ENCODE measurements around the gene SF3B3.
"Not testable (repeated sequence)": the region's sequence is repeated elsewhere in the genome, so short reads cannot be mapped to it uniquely, and the experiment has no call there.

SF3B3 gene

DNA sequence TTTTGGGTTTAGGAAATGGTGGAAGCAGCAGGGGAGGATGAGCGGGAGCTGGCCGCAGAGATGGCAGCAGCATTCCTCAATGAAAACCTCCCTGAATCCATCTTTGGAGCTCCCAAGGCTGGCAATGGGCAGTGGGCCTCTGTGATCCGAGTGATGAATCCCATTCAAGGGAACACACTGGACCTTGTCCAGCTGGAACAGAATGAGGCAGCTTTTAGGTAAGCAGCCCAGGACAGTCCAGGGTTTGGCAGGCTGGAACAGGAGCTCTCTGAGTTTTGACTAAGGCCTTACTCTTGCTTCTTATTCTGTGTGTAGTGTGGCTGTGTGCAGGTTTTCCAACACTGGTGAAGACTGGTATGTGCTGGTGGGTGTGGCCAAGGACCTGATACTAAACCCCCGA lies 41.4 kb downstream of the SF3B3 start:
- DNase-seq (ENCODE audit: low read depth, low spot score), result no peak

- DNase-seq (ENCODE audit: low read depth, low spot score), result no peak
Observed at GRCh38 chr16:70568601-70569237, 45.1 kb downstream of the SF3B3 start.

DNA sequence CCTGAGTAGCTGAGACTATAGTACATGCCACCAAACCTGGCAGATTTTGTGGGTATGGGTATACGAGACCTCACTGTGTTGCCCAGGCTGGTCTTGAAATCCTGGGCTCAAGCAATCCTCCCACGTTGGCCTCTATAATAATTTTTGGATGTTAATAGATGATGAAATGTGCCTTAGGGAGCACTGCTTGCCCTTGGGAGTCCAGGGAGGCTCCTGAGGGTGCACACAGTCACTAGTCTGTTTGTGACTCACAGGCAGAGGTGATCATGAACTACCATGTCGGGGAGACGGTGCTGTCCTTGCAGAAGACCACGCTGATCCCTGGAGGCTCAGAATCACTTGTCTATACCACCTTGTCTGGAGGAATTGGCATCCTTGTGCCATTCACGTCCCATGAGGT lies 46.1 kb downstream of the SF3B3 start:
- no peak for DNase-seq (ENCODE audit: low read depth, low spot score)

DNA sequence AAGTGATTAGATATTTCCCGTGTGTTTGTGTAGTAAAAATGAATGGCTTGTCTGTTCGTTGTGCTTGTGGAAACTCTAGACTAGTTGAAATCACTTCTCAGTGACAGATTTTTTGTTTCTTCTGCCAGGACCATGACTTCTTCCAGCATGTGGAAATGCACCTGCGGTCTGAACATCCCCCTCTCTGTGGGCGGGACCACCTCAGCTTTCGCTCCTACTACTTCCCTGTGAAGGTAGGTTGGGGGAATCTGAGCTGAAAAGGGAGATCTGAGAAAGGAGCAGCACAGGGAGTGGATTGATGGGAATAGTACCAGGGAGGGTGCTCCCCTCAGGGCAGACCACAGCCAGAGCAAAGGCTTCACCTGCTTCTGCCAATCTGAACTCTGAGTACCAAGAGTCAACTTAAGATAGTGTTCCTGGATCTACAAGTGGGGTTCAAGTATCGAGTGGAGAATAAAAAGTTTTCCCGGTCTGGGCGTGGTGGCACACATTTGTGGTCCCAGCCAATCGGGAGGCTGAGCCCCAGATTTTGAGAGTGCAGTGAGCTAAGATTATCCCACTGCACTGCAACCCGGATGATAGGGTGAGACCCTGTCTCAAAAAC lies 47.5 kb downstream of the SF3B3 start:
- no peak for DNase-seq (ENCODE audit: low read depth, low spot score)

GRCh38 chr16:70571623-70572022 lies 48.0 kb downstream of the SF3B3 start:
- no peak for DNase-seq (ENCODE audit: low read depth, low spot score)

GRCh38 chr16:70572050-70572925 lies 48.7 kb downstream of the SF3B3 start:
- no peak for DNase-seq (ENCODE audit: low read depth, low spot score)

DNA sequence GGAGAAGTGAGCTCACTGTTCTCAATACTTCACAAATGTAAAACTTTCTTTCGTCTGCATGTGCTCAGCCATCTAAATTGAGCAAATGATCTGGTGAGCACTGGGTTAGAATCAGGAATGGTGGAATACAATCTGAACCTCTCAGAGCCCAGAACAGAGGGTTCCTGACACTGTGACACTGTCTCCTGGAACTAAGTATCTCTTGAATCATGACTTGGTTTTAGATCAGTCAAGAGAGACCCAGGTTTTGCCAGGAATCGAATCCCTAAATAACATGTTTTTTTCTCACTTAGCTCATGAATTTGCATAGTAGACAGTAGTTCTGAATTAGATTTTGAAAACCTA lies 49.3 kb downstream of the SF3B3 start:
- DNase-seq (ENCODE audit: low read depth, low spot score), result no peak

DNA sequence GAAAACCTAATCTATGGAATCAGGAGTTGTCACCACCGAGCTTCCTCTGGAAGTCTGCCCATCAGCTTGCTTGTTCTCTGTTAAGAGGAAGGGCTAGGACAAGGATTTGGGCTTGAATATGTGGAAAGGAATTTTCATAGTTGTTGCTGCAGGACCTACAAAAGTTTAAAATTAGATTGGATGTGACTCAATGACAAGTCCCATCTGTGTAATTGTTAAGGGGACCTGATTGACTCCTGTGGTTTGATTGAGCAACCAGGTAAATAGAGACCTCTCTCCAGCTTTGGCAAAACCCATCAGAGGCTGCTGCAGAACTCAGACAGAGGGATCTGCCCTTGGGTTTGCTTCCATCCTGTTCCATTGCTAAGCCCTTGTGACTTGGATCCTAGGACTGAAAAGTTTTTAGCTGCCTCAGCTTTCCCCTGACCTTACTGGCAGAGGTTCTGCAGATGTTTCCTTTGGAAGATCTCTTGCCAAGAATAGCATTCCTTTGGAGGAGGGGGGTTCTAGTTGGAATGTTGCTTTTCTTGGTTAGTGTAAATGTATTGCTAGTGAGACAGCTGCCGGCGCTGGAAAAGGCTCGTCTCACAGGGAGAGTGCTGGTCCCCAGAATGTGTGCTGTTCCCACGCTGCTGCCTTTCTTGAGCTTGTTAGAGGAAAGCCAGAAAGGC lies 50.0 kb downstream of the SF3B3 start:
- DNase-seq (ENCODE audit: low read depth, low spot score), result no peak

DNA sequence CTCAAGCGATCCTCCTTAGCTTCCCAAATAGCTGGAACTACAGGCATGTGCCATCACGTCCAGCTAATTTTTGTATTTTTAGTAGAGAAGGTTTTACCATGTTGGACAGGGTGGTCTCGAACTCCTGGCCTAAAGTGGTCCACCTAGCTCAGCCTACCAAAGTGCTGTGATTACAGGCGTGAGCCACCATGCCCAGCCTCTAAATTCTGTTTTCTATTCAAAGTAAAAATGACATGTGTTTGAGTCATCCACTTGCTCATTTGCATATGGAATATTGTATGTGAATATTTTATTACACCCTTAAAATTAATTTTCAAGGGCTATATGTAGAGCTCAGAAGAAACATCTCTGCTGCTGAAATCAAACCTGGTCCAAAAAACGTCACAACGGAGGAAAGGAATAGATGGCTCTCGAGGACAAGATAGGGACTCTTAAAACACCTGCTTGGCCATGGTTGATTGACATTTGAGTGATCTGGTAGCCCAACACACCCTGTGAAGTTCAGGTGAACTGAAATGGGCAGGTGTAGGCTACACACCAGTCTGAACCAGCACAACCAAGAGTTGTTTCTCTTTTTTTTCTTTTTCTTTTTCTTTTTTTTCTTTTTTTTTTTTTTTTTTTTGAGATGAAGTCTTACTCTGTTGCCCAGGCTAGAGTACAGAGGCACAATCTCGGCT lies 51.1 kb downstream of the SF3B3 start:
- no peak for DNase-seq (ENCODE audit: low read depth, low spot score)

DNA sequence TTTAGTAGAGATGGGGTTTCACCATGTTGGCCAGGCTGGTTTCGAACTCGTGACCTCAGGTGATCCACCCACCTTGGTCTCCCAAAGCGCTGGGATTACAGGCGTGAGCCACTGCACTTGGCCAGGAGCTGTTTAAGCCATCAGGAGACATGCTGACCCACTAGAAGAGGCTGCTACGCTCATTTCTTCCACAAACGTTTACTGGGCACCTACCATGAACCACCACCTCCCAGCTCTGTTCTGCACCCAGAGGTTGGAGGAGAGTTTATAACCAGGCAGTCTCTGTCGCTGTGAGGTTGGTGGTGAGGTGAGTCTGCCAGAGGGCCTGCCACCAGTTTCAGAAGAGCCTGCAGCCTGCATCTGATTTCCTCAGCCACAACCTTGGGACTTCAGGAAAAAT lies 51.8 kb downstream of the SF3B3 start:
- DNase-seq (ENCODE audit: low read depth, low spot score), result no peak

- DNase-seq (ENCODE audit: low read depth, low spot score), result no peak
Observed at GRCh38 chr16:70576431-70577255, 53.0 kb downstream of the SF3B3 start.

DNA sequence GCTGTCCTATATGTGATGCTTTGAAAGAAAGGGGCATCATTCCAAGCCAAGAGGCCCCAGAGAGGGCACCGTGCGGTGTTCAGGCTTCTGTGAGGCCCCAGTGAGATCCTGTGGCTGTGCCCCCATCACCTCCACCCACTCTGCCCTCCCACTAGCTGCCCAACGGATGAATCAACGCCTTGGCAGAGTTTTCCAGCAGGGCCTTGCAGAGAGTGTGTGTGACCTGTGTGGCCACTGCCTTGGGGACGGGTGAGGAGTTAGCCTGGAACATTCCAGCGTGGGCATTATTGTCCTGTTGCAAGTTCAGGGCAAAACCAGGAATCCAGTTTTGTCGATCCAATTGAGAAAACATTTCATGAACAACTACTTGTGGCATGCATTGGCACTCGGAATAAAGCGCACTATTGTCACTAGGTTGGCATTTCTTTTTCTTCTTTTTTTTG lies 53.7 kb downstream of the SF3B3 start:
- DNase-seq (ENCODE audit: low read depth, low spot score), result no peak

- DNase-seq (ENCODE audit: low read depth, low spot score), result no peak
Observed at GRCh38 chr16:70578035-70578434, 54.4 kb downstream of the SF3B3 start.

DNA sequence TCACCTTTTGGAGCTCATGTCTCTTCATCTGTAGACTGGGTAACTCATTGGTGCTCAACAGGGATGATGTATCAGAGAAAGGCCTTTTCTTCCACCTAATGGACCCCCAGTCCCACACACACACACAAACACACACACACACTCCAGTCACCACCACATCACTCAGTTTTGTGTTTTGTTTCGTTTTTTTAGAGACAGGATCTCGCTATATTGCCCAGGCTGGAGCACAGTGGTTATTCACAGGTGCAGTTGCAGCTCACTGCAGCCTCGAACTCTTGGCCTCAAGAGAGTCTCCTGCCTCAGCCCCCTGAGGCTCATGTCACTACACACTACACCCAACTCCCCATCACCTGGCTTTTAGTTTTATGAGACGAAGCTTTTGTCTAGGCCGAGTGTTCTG lies 55.6 kb downstream of the SF3B3 start:
- no peak for DNase-seq (ENCODE audit: low read depth, low spot score)

- DNase-seq (ENCODE audit: low read depth, low spot score), result no peak
Observed at GRCh38 chr16:70579648-70580630, 56.3 kb downstream of the SF3B3 start.

DNA sequence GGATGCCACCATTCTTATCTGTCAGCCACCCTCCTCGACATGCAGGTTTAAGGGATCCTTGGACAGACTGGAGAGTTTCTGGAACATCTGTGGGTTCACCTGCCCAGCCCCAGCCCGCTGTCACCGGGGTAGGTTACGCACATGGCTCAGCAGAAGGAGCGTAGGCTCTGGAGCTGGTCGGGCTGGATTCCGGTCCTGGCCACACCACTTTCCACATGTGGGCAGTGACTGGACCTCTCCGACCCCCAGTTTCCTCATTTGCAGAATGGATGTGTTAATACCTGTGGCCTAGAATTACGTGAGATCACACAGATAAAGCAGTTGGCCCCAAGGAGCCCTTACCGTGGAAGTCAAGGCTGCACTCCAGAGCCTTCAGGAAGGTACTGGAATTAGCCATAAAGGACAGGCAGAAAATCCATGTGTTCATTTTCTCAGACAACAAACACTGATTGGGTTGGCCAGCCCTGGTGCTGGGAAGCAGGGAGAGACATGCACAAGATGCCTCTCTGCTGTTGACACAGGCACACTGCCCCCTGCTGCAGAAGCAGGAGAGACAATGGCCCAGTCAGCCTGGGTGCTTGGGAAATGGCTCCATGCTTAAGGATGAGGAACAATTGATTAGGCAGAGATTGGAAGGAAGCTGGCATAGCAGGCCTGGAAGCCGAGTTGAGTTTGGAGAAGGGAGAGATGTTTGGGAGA lies 58.8 kb downstream of the SF3B3 start:
- DNase-seq (ENCODE audit: low read depth, low spot score), result no peak

DNA sequence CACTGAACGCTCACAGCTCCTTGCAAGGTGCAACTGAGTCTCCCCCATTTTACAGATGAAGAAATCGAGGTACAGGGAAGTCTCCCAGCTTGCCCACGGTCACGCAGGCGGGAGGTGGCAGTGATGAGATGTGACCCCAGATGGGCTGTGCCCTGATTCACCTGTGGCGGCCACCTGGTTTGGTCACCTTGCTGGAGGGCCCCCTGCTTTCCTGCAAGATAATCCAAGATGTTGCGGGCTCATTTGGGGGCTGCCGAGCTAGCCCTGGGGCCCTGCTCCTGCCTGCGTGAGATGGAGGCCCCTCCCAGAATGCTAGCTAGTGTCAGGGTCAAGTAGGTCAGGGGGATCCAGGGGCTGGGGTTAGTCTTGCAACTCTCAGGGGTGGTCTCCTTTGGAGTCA lies 63.1 kb downstream of the SF3B3 start:
- no peak for DNase-seq (ENCODE audit: low read depth, low spot score)

DNA sequence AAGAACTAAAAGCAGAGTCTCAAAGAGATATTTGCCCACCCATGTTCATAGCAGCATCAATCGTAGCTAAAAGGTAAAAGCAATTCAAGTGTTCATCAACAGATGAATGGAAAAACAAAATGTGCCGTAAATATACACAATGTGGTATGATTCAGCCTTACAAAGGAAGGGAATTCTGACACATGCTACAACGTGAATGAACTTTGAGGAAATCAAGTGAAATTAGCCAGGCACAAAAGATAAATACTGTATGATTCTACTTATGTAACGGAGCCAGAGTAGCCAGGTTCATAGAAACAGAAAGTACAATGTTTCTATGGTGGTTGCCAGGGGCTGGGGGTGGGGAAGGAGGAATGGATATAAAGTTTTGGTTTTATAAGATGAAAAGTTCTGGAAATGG lies 64.9 kb downstream of the SF3B3 start:
- DNase-seq (ENCODE audit: low read depth, low spot score), result no peak

- DNase-seq (ENCODE audit: low read depth, low spot score), result not testable (repeated sequence)
Observed at GRCh38 chr16:70589416-70589815, 65.8 kb downstream of the SF3B3 start.

Measured in activated naive CD8-positive, alpha-beta T cell treated with anti-CD3 and anti-CD28 coated beads, Interleukin-2, amount 50 U/mL, for 16 hours (primary cell).